NCI-H1092 treated with DMSO at 0.1 percent for 48 hours (cell line): Measurements from ENCODE around the gene CACFD1.

Experiments used
- DNase-seq: peaks from one replicate; lab custom pipeline; 2025; lab: John Stamatoyannopoulos, UW

Gene CACFD1

GRCh38 chr9:133464638-133465037 is 4.9 kb downstream of the CACFD1 start:
- no peak for DNase-seq

GRCh38 chr9:133465984-133466383 is 6.2 kb downstream of the CACFD1 start:
- DNase-seq, result no peak

- DNase-seq, result no peak
Observed at GRCh38 chr9:133467101-133467500, 7.3 kb downstream of the CACFD1 start.

- DNase-seq, result no peak
Observed at GRCh38 chr9:133468374-133468773, 8.6 kb downstream of the CACFD1 start.

GRCh38 chr9:133468777-133469421 is 9.1 kb downstream of the CACFD1 start:
- no peak for DNase-seq

- DNase-seq, result no peak
Observed at GRCh38 chr9:133470427-133470924, 10.7 kb downstream of the CACFD1 start.

GRCh38 chr9:133470988-133471387 is 11.2 kb downstream of the CACFD1 start:
- DNase-seq, result no peak

GRCh38 chr9:133471551-133472276 is 11.9 kb downstream of the CACFD1 start:
- DNase-seq, result no peak

GRCh38 chr9:133472277-133472645 is 12.5 kb downstream of the CACFD1 start:
- no peak for DNase-seq

- DNase-seq, result no peak
Observed at GRCh38 chr9:133472753-133473378, 13.1 kb downstream of the CACFD1 start.

GRCh38 chr9:133473743-133474142 is 14.0 kb downstream of the CACFD1 start:
- DNase-seq, result no peak

- DNase-seq, result no peak
Observed at GRCh38 chr9:133474215-133474614, 14.4 kb downstream of the CACFD1 start.

- DNase-seq, result no peak
Observed at GRCh38 chr9:133474853-133475252, 15.1 kb downstream of the CACFD1 start.

- DNase-seq, result no peak
Observed at GRCh38 chr9:133475292-133476012, 15.7 kb downstream of the CACFD1 start.

- DNase-seq, result no peak
Observed at GRCh38 chr9:133476036-133476931, 16.5 kb downstream of the CACFD1 start.

- no peak for DNase-seq
Observed at GRCh38 chr9:133476941-133477340, 17.2 kb downstream of the CACFD1 start.

GRCh38 chr9:133477461-133477860 is 17.7 kb downstream of the CACFD1 start:
- no peak for DNase-seq

GRCh38 chr9:133477992-133478850 is 18.4 kb downstream of the CACFD1 start:
- DNase-seq, result no peak

- DNase-seq, result peak; percentile 87
Observed at GRCh38 chr9:133478851-133479711, 19.3 kb downstream of the CACFD1 start, which contains the start of gene SLC2A6. Gene SLC2A6, minus strand, starts transcription at chr9:133479099. Its CDS starts 40 bp downstream, at chr9:133479059.
